HL-60 (cell line): ENCODE data around the gene FTCD.
A peak's percentile ranks its signal among the peaks of the same experiment; 100 is the strongest.

Experiments
- DNase-seq, 2 experiments: peaks; one replicate each; pipeline ENCODE4 v3.0.0-alpha.2; 2010 to 2020; ENCODE audit warnings: low read depth in 1 of 2, low spot score in 1 of 2
- H3K27ac ChIP-seq: fragments of 250-450 bp; sonication (Bioruptor Pico); replicated peaks from 2 replicates; pipeline ENCODE4 v1.5.1; 2020; ENCODE audit warnings: mild to moderate bottlenecking, moderate library complexity
- H3K27me3 ChIP-seq: fragments of 250-450 bp; sonication (Bioruptor Pico); 2 replicates; pipeline ENCODE4 v1.5.1; 2021; ENCODE audit warnings: mild to moderate bottlenecking, moderate library complexity; ENCODE audit not compliant: insufficient read depth, poor library complexity, severe bottlenecking
- H3K4me3 ChIP-seq: replicated peaks from 2 replicates; pipeline ENCODE4 v1.5.1; 2011; ENCODE audit warnings: mild to moderate bottlenecking, control low read depth, low read length; ENCODE audit not compliant: insufficient read depth
- GABPA ChIP-seq: IDR thresholded peaks from 2 replicates; pipeline ENCODE4 v1.6.1; 2012; ENCODE audit warnings: low read depth
- POLR2AphosphoS5 ChIP-seq: IDR thresholded peaks from 2 replicates; pipeline ENCODE4 v1.6.1; 2012; ENCODE audit warnings: low read depth
- REST ChIP-seq: IDR thresholded peaks from 2 replicates; pipeline ENCODE4 v1.6.1; 2012; ENCODE audit warnings: low read depth; ENCODE audit not compliant: insufficient replicate concordance
- SPI1 ChIP-seq: IDR thresholded peaks from 2 replicates; pipeline ENCODE4 v1.6.1; 2012; ENCODE audit warnings: low read depth, mild to moderate bottlenecking, borderline replicate concordance
- TF ChIP-seq, protein P1 (sequence below): IDR thresholded peaks from one replicate; pipeline ENCODE4 v1.5.1; 2011; ENCODE audit warnings: low read length, control low read depth, inconsistent platforms; ENCODE audit not compliant: insufficient read depth

FTCD gene

DNA sequence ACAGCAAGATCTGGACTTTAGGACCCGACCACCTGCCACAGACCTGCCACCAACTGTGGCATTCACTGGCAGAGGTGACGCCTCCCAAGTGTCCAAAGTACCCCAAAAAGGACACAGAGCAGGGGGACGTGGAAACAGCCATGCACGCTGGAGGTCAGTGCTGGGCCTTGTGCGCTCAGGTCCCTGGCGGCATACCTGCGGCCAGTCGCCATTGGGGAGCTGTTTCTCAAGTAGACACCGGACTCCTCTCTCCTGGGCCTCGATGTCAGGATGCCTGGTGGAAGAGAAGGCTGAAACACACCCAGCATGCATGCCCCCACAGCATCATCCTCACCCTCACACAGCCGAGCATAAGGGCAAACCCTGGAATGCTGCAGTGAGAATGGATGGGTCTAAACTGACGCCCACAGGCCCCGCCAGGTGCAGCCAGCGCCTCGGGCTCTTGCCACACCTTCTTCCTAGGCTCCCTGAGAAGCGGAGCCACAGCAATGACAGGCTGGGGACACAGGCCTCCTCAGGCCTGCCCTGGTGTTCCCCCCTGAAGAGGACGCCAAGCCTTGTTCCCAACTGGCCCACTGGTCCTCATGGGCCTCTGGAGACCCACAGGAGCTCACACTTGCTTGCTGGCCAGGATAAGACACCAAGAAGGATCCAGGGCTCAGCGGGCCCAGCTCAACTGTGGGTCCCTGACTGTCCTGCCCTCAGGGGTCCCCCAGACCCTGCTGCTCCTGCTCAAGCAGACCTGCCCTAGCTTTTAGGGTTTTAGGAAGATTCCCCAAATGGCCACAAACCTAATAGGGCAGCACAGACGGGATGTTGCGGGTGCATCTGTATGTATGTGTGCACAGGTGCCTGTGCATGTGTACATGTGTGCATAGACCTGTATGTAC, 36.6 kb upstream of the FTCD start:
- Histone ChIP-seq H3K27me3 (no peaks in the 10 kb centered on the region), H3K4me3 (no peak overlapping the region), H3K27ac (no peak overlapping the region)
- TF ChIP-seq POLR2AphosphoS5 (0 out of 2 replicates have a peak, but pooled peaks have one; percentile 13), GABPA (no peak), REST (no peak), SPI1 (no peak)
- TF ChIP-seq, protein P1, sequence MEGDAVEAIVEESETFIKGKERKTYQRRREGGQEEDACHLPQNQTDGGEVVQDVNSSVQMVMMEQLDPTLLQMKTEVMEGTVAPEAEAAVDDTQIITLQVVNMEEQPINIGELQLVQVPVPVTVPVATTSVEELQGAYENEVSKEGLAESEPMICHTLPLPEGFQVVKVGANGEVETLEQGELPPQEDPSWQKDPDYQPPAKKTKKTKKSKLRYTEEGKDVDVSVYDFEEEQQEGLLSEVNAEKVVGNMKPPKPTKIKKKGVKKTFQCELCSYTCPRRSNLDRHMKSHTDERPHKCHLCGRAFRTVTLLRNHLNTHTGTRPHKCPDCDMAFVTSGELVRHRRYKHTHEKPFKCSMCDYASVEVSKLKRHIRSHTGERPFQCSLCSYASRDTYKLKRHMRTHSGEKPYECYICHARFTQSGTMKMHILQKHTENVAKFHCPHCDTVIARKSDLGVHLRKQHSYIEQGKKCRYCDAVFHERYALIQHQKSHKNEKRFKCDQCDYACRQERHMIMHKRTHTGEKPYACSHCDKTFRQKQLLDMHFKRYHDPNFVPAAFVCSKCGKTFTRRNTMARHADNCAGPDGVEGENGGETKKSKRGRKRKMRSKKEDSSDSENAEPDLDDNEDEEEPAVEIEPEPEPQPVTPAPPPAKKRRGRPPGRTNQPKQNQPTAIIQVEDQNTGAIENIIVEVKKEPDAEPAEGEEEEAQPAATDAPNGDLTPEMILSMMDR: no peak
- no peak for DNase-seq

GRCh38 chr21:46191257-46191685, 35.9 kb upstream of the FTCD start:
- no peak overlapping the region for H3K4me3 ChIP-seq
- no peak for TF ChIP-seq POLR2AphosphoS5
- TF ChIP-seq, protein P1: no peak
- H3K27me3 ChIP-seq: no peaks in the 10 kb centered on the region
- H3K27ac ChIP-seq: no peak overlapping the region
- DNase-seq: no peak

GRCh38 chr21:46190491-46191131, 35.2 kb upstream of the FTCD start:
- no peaks in the 10 kb centered on the region for H3K27me3 ChIP-seq
- H3K4me3 ChIP-seq: no peak overlapping the region
- no peak overlapping the region for H3K27ac ChIP-seq
- no peak for DNase-seq
- no peak for TF ChIP-seq SPI1
- TF ChIP-seq, protein P1: no peak
- TF ChIP-seq POLR2AphosphoS5: no peak
- TF ChIP-seq REST: no peak
- no peak for TF ChIP-seq GABPA
